ENCODE measurements around the gene RPS6KL1. TPM values are rescaled to one million over a fixed set of nuclear protein-coding genes. Genes with fewer than 3 reads are reported as not detected.

The RPS6KL1 gene
- total RNA-seq, 2 donors from 2014 or later, result 8.0 to 16.2 TPM

GRCh38 chr14:74910556-74910955, 12.5 kb downstream of the RPS6KL1 start:
- H3K9me3 ChIP-seq, result no peaks in the 10 kb centered on the region
- H3K27ac ChIP-seq, result no peak overlapping the region
- no peak overlapping the region for H3K4me3 ChIP-seq
- H3K4me1 ChIP-seq, result peaks cover 5% of the 10 kb centered on the region
- H3K36me3 ChIP-seq (replicated peaks in 1 of 2; ENCODE audit: insufficient read depth in 1 of 2, low read depth in 2 of 2), result no peaks in the 10 kb centered on the region
- ATAC-seq (no peak), DNase-seq (no peak)
- H3K27me3 ChIP-seq, result no peaks in the 10 kb centered on the region
- 56 to 67% methylated on average over 9 to 10 of the region's 10 CpGs for WGBS, 2 donors
- TF ChIP-seq CTCF (IDR thresholded peaks at IDR 0.05), result no peak
- no peak for TF ChIP-seq POLR2A (IDR thresholded peaks at IDR 0.05)
- intact Hi-C loops (cut with DNase I), result no loop called here

GRCh38 chr14:74909911-74910310, 13.1 kb downstream of the RPS6KL1 start:
- Histone ChIP-seq H3K4me3 (no peak overlapping the region), H3K4me1 (peaks cover 7% of the 10 kb centered on the region), H3K27me3 (no peaks in the 10 kb centered on the region), H3K27ac (no peak overlapping the region), H3K36me3 (replicated peaks in 1 of 2; ENCODE audit: insufficient read depth in 1 of 2, low read depth in 2 of 2) (no peaks in the 10 kb centered on the region), H3K9me3 (no peaks in the 10 kb centered on the region)
- intact Hi-C loops (cut with DNase I), result loop anchor here (5.0 kb wide), 1 partner anchor 48 kb away; no protein-coding TSS in a partner anchor
- 77 to 81% methylated on average over 9 to 10 of the region's 10 CpGs for WGBS, 2 donors
- DNase-seq (no peak), ATAC-seq (no peak)
- TF ChIP-seq CTCF (IDR thresholded peaks at IDR 0.05), result no peak
- TF ChIP-seq POLR2A (IDR thresholded peaks at IDR 0.05), result no peak

DNA sequence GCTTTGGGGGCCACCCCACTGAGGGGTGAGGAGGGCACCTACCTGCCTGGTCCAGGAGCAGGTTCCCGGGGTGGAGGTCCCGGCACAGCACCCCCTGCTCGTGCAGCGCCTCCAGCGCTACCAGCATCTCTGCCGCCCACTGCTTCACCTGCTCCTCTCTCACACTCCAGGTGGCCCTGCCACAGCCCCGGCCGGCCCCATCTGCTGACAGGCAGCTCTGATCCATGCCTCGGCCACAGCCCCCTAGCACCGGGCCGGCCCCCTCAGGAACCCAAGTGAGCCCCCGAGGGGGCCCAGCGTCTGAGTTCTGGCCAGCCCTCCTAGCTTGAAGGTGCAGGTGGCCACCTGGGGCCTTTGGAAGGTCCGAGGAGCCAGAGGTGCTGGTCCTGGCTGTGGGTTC, 13.6 kb downstream of the RPS6KL1 start:
- H3K27ac ChIP-seq, result no peak overlapping the region
- peaks cover 7% of the 10 kb centered on the region for H3K4me1 ChIP-seq
- DNase-seq, result no peak
- H3K27me3 ChIP-seq, result no peaks in the 10 kb centered on the region
- no peaks in the 10 kb centered on the region for H3K36me3 ChIP-seq (replicated peaks in 1 of 2; ENCODE audit: insufficient read depth in 1 of 2, low read depth in 2 of 2)
- intact Hi-C loops (cut with DNase I), result loop anchor here (5.0 kb wide), 1 partner anchor 47 kb away; no protein-coding TSS in a partner anchor
- H3K9me3 ChIP-seq, result no peaks in the 10 kb centered on the region
- 80 to 86% methylated on average over 10 to 14 of the region's 14 CpGs for WGBS, 2 donors
- TF ChIP-seq POLR2A (IDR thresholded peaks at IDR 0.05), result no peak
- no peak for TF ChIP-seq CTCF (IDR thresholded peaks at IDR 0.05)
- no peak overlapping the region for H3K4me3 ChIP-seq
- ATAC-seq, result no peak

- TF ChIP-seq POLR2A (IDR thresholded peaks at IDR 0.05), result no peak
- no peak for TF ChIP-seq CTCF (IDR thresholded peaks at IDR 0.05)
- Histone ChIP-seq H3K36me3 (replicated peaks in 1 of 2; ENCODE audit: insufficient read depth in 1 of 2, low read depth in 2 of 2) (peaks cover 0 to under 1% of the 10 kb centered on the region in 2 donors), H3K9me3 (no peaks in the 10 kb centered on the region), H3K4me3 (no peak overlapping the region), H3K27me3 (no peaks in the 10 kb centered on the region), H3K4me1 (peaks cover 7% of the 10 kb centered on the region), H3K27ac (no peak overlapping the region)
- intact Hi-C loops (cut with DNase I), result loop anchor here (5.0 kb wide), 1 partner anchor 47 kb away; no protein-coding TSS in a partner anchor
- ATAC-seq (no peak), DNase-seq (no peak)
- 64 to 77% methylated on average over 3 to 9 of the region's 9 CpGs for WGBS, 2 donors
These were observed 14.2 kb downstream of the RPS6KL1 start for GRCh38 chr14:74908861-74909341.

GRCh38 chr14:74907744-74908143, 15.3 kb downstream of the RPS6KL1 start:
- TF ChIP-seq CTCF (IDR thresholded peaks at IDR 0.05) (no peak), POLR2A (IDR thresholded peaks at IDR 0.05) (no peak)
- peaks cover 0 to 8% of the 10 kb centered on the region in 2 donors for H3K36me3 ChIP-seq (replicated peaks in 1 of 2; ENCODE audit: insufficient read depth in 1 of 2, low read depth in 2 of 2)
- 37 to 40% methylated on average over 6 of the region's 6 CpGs for WGBS, 2 donors
- intact Hi-C loops (cut with DNase I), result loop anchor here (5.0 kb wide), 1 partner anchor 45 kb away; no protein-coding TSS in a partner anchor
- no peaks in the 10 kb centered on the region for H3K9me3 ChIP-seq
- no peak overlapping the region for H3K4me3 ChIP-seq
- DNase-seq (no peak), ATAC-seq (no peak)
- H3K27ac ChIP-seq, result no peak overlapping the region
- peaks cover 7% of the 10 kb centered on the region for H3K4me1 ChIP-seq
- H3K27me3 ChIP-seq, result no peaks in the 10 kb centered on the region
